SKM-1 treated with dmso at 0.1 percent for 144 hours (cell line): Measurements from ENCODE around the gene MIA2.
"Not testable (repeated sequence)": the region's sequence is repeated elsewhere in the genome, so short reads cannot be mapped to it uniquely, and the experiment has no call there.

ENCODE experiments used
- DNase-seq: peaks from one replicate; lab custom pipeline; 2025; ENCODE audit not compliant: unreplicated experiment; lab: John Stamatoyannopoulos, UW

MIA2 gene, protein sequence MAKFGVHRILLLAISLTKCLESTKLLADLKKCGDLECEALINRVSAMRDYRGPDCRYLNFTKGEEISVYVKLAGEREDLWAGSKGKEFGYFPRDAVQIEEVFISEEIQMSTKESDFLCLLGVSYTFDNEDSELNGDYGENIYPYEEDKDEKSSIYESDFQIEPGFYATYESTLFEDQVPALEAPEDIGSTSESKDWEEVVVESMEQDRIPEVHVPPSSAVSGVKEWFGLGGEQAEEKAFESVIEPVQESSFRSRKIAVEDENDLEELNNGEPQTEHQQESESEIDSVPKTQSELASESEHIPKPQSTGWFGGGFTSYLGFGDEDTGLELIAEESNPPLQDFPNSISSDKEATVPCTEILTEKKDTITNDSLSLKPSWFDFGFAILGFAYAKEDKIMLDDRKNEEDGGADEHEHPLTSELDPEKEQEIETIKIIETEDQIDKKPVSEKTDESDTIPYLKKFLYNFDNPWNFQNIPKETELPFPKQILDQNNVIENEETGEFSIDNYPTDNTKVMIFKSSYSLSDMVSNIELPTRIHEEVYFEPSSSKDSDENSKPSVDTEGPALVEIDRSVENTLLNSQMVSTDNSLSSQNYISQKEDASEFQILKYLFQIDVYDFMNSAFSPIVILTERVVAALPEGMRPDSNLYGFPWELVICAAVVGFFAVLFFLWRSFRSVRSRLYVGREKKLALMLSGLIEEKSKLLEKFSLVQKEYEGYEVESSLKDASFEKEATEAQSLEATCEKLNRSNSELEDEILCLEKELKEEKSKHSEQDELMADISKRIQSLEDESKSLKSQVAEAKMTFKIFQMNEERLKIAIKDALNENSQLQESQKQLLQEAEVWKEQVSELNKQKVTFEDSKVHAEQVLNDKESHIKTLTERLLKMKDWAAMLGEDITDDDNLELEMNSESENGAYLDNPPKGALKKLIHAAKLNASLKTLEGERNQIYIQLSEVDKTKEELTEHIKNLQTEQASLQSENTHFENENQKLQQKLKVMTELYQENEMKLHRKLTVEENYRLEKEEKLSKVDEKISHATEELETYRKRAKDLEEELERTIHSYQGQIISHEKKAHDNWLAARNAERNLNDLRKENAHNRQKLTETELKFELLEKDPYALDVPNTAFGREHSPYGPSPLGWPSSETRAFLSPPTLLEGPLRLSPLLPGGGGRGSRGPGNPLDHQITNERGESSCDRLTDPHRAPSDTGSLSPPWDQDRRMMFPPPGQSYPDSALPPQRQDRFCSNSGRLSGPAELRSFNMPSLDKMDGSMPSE (N-terminal part only)

DNA sequence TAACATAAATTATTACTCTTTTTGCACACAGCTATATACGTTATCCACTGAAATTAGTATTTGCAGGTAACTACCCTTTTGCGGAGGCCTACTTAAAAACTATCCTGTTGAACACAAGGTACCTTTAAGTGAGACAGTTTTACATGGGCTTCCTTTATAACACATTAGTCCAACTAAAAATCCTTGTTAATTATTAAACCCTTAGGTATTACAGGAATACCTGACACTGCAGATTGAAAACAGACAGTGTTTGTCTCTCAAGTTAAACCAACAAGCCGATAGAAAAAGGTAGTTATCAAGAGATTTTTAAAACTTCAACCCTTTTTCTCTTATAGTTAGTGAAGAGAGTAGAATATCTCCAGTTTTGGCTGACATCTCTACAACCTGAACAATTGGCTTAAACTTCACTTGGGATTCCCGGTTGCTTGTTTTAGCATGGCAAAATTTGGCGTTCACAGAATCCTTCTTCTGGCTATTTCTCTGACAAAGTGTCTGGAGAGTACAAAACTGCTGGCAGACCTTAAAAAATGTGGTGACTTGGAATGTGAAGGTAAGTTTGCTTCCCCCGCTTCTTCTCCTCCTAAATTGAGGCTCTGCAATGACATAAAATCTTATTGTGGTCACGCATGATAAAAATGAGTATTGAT, at the start of gene MIA2:
Gene MIA2 (plus strand): TSS at position 236 of the 647 bp plus-strand sequence. CDS start 200 bp downstream, at position 436.
- DNase-seq = no peak

DNA sequence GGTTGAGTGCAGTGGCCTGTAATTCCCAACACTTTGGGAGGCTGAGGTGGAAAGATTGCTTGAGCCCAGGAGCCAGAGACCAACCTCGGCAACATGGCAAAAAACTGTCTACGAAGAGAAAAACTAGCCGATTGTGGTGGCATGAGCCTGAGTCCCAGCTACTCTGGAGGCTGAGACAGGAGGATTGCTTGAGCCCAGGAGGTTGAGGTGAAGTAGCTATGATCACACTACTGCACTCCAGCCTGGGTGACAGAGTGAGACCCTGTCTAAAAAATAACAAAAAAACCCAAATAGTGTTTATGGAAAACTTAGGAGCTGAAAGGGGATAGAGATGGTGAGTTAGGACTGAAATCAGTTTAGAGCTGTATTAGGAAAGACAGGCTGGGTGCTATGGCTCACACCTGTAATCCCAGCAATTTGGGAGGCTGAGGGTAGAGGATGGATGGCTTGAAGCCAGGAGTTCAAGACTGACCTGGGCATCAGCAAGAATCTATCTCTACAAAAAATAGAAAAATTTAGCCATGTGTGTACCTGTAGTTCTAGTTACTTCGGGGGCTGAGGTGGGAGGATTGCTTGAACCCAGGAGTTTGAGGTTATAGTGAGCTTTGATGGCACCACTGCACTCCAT, 49.0 kb upstream of the MIA2 start:
- DNase-seq = no peak

DNA sequence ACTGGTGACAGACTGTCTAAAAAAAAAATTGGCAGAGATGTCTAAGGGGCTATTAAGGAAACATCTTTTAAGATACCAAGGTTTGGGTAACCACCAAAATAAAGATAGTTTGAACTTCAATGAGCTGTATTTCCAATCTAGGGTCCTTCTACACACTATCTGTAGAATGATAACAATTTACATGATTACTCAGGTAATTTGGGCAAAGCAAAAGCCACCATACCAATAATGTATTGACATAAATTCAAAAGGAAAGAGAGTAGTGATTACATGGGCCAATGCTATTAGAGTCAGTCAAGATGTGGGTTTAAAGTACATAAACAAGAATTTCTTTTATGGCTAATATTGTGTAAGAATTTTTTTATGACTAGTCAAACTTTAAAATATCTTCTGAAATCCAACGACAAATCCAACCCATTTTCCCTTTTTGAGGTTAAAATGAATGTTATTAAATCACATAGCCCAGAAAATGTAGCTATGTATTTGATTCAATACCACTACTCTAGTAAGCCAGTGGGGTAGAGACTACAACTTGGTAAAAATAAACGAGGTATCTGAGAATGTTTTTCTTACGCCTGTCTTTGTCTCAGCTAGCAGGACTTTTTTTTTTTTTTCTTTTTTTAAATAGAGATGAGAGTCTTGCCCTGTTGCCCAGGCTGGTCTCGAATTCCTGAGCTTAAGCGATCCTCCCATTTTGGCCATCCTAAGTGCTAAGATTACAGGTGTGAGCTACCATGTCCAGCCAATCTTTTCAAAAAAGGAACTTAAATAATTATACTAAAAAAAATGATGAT, 48.3 kb upstream of the MIA2 start:
- DNase-seq = no peak

DNA sequence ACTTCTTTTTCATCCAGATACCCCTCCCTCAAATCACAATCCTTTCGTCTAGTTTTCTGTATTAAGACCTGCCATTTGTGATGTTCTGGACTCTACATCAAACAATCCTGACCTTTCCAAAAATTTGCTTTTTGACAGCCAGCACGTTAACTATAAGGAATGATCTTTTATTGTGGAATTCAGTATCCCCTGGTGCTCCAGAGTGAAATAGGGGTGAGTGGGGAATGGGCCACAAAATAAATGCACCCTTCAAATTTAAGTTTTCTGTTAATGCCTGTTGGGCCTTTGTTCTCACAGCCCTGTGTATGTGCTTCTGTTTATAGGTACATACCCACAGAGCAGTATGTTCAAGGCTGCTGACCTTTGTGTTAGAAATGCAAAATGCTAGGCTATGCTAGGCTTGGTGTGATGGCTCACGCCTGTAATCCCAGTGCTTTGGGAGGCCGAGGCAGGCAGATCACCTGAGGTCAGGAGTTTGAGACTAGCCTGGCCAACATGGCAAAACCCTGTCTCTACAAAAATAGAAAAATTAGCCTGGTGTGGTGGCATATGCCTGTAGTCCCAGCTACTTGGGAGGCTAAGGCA, 46.7 kb upstream of the MIA2 start:
- DNase-seq = no peak

DNA sequence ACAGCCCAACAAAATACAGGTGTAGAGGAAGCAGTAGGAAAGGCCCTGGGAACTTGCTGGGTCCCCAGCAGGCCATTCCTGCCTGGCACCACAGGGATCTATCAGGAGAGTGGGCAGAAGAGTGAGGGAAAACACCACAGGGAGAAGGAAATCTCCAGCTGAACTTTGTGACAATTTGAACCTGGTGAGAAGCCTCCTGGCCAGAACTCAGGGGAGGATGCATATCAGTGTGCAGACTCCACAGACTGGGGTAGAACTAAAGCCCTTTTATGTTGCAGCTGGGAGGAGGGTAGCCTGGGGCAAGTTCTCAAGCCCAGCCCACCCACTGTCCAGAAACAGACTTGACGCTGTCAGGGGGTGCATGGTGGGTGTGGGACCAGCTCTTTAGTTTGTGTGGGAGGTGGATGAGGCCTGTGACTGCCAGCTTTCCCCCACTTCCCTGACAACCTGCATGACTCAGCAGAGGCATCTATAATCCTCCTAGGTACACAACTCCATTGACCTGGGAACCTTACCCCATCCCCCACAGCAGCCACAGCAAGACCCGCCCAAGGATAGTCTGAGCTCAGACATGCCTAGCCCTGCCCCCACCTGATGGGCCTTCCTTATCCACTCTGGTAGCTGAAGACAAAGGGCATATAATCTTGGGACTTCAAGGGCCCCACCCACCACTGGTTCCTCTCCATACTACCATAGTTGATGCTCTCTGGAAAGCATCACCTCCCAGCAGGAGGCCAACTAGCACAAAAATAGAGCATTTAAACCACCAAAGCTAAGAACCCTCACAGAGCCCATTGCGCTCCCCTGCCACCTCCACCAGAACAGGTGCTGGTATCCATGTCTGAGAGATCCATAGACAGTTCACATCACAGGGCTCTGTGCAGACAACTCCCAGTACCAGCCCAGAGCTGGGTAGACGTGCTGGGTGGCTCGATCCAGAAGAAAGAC, 29.8 kb upstream of the MIA2 start:
- no peak for DNase-seq

DNA sequence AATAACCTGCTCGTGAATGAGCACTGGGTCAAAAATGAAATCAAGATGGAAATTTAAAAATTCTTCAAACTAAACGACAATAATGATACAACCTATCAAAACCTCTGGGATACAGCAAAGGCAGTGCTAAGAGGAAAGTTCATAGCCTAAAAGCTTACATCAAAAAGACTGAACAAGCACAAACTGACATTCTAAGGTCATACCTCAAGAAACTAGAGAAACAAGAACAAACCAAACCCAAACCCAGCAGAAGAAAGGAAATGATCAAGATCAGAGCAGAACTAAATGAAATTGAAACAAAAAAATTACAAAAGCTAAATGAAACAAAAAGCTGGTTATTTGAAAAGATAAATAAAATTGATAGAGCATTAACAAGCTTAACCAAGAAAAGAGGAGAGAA, 26.3 kb upstream of the MIA2 start:
- DNase-seq = not testable (repeated sequence)

DNA sequence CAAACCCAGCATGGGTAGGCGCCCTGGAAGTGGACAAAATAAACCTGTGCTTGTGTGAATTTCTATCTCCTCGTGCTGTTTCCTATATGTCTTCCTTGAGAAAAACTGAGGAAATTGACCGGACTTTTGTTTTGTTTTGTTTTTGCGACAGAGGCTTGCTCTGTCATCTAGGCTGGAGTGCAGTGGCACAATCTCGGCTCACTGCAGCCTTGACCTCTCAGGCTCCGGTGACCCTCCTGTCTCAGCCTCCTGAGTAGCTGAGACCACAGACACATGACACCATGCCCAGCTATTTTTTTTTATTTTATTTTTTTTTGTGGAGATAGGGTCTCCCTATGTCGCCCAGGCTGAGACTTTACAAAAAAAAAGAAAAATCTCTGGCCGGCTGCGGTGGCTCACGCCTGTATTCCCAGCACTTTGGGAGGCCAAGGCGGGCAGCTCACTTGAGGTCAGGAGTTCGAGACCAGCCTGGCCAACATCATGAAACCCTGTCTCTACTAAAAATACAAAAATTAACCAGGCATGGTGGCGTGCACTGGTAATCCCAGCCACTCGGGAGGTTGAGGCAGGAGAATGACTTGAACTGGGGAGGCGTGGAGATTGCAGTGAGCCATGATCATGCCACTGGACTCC, 22.5 kb upstream of the MIA2 start:
- no peak for DNase-seq

DNA sequence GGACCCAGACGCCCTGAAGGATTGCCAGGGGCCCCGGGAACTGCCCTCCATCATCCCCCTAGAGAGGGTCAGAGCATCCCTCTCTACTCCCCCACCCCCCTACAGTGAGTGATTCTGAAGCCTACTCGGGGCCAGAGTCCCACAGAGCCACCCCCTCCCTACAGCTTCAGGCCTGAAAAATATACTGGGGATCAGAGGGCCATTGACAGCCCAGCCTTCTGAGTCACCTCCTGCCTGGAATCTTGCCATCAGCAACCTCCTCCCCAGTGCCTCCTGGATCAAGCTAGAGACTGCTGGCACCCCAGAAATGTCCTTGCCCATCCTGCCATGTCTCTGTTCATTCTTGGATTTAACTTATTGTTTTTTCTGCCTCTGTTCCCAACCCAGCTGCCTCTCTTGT, 21.7 kb upstream of the MIA2 start:
- no peak for DNase-seq

DNA sequence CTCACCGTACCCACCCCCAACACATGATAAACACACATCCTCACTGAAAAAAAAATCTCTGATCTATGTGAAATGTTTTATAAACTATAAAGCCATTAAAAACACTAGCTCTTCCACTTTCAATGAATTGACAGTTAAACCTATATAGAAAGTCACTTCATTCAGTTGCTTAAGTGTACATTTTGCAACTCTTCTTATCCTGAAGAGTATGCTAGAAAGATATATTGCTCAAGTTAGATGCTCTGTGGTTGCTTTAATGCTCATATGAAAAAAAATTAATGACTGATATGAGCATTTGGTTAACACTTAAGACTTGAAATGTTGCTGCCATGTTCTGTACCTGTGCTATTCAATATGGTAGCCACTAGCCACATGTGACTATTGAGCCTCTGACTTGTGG, 21.0 kb upstream of the MIA2 start:
- no peak for DNase-seq

DNA sequence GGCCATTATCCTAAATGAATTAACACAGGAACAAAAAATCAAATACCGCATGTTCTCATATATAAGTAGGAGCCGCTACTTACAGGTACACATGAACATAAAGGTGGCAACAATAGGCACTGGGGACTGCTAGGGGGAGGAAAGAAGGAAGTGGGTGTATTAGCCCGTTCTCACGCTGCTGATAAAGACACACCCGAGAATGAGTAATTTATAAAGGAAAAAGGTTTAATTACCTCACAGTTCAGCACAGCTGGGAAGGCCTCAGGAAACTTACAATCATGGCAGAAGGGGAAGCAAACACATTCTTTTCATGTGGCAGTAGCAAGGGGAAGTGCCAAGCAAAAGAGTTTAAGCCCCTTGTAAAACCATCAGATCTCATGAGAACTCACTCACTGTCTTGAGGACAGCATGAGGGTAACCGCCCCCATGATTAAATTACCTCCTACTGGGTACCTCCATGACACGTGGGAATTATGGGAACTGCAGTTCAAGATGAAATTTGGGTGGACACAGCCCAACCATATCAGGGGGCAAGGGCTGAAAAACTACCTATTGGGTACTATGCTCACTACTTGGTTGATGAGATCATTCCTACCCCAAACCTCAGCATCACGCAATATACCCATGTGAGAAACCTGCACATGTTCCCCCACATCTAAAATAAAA, 16.4 kb upstream of the MIA2 start:
- DNase-seq = no peak

DNA sequence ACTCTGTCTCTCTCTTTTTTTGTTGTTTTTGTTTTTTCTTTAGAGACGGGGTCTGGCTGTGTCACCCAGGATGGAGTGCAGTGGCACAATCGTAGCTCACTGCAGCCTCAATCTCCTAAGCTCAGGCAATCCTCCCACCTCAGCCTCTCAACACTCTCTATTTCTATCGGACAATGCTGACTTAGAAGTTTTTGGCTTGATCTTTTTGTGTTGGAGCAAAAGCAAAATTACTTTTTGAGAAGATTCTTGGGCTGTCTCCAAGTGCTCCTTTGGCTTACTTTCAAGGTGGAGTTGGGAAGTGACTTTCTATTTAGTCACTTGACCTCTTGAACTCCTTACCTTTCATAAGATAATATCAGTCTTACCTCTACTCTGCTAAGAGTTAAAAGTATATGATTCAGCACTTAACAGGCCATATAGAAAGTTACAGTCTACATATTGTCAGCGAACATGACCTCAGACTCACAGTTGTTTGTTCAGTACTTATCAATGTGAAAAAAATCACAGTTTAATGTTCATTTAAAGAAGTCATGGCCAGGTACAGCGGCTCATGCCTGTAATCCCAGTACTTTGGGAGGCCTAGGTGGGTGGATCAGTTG, 15.4 kb upstream of the MIA2 start:
- DNase-seq = no peak

DNA sequence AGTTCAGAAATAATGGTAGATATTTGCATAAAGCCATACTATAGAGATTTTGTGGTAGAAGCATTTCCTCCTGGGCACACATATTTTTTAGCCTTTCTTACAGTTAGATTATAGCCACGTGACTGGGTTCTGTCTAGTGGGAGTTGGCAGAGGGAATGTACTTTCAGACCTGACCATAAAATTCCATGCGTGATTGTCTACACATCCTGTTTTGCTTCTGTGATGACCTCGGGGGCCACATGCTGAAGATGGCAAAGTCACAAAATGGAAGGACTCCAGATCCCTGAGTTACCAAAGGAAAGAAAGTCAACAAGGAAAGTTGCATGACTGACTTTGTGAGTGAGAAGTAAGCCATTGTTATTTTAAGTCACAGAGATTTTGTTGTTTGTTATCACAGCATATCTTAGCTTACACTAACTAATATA, 14.6 kb upstream of the MIA2 start:
- DNase-seq = no peak

DNA sequence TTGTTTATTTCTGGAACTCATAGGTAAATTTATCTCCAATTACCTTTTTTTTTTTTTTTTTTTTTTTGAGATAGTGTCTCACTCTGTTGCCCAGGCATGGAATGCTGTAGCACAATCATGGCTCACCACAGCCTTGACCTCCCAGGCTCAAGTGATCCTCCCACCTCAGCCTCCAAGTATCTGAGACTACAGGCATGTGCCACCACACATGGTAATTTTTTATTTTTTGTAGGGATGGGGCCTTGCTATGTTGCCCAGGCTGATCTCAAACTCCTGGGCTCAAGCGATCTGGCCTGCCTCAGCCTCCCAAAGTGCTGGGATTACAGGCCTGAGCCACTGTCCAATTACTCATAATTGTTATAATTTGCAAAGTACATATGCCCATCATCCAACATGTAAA, 13.2 kb upstream of the MIA2 start:
- DNase-seq = not testable (repeated sequence)

DNA sequence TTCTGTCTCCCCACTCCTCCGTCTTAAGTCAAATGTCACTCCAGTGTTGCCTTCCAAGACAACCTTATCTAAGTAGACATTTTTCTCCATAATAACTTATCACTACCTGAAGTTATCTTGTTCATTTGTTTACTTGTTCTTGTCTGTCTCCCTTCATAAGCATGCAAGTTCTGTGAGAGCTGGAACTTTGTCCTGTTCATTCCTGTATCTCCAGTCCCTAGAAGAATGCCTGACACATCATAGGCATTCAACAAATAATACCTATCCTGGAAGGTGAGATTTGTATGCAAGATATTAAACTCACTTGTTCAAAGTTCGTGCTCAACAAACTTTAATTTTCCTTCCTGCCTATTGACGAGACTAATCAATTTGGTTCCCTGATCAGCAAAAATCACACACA, 5.7 kb upstream of the MIA2 start:
- DNase-seq = no peak

DNA sequence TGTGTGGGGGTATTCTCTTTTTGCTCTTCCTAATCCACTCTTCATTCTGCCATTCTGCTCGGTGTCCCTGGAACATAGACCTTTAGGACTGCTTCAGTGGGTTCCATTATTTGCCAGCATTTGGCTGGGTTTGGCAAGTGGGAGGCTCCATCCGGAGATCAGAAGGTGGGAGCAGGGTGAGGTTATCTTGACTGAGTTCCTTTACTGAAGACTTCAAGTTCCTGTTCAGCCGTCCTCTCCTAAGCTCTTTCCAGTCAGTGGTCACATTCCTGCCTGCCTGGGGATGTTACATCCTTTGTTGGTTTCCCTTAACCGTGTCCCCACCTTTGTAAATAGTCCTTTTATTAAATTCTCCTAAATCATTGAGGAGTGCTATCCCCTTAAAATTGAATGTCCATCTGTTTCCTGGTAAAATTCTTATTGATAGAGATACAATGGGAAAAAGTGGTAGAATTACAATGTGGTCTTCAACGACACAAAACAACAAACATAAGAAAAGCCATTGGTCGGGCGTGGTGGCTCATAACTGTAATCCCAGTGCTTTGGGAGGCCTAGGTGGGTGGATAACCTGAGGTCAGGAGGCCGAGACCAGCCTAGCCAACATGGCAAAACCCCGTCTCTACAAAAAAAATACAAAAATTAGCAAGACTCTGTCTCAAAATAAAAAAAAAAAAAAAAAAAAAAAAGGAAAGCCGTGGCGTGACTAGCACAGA, 5.0 kb upstream of the MIA2 start:
- DNase-seq = no peak

DNA sequence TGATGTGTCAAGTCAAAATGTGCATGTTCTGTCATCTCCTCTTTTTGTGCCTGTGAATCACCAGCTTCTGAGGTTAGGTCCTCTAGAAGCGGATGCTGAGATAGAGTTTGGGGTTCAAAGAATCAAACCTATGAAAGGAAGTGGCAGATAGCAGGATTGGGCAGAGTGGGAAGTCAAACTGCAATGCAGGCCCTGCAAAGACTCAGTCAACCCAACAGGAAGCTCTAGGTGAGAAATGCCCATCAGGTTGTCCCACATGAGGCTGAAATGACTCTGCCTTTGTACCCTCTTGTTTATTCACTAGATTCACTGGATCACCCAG, 4.5 kb upstream of the MIA2 start:
- no peak for DNase-seq
